Ramos (cell line): Measurements from ENCODE around the gene CD209.
"Not testable (repeated sequence)": the region's sequence is repeated elsewhere in the genome, so short reads cannot be mapped to it uniquely, and the experiment has no call there.

ENCODE experiments used
- in situ Hi-C: fragments of 300-500 bp; cut with MboI; formaldehyde crosslinking; loops from one replicate; pipeline ENCODE4 v1.14.3; 2022; ENCODE audit warnings: low sequenced_read_pairs; ENCODE audit not compliant: unreplicated experiment

The CD209 gene

GRCh38 chr19:7771072-7771471 is 23.7 kb upstream of the CD209 start:
- in situ Hi-C loops = no loop called here

GRCh38 chr19:7769171-7769570 is 21.8 kb upstream of the CD209 start:
- in situ Hi-C loops = no loop called here

GRCh38 chr19:7767487-7767886 is 20.2 kb upstream of the CD209 start:
- in situ Hi-C loops = no loop called here

- in situ Hi-C loops = no loop called here
Measured at GRCh38 chr19:7766535-7766934, 19.2 kb upstream of the CD209 start.

GRCh38 chr19:7765043-7765442 is 17.7 kb upstream of the CD209 start:
- in situ Hi-C loops = not testable (repeated sequence)

- in situ Hi-C loops = not testable (repeated sequence)
Measured at GRCh38 chr19:7764157-7764556, 16.8 kb upstream of the CD209 start.

GRCh38 chr19:7763696-7764095 is 16.4 kb upstream of the CD209 start:
- in situ Hi-C loops = no loop called here

DNA sequence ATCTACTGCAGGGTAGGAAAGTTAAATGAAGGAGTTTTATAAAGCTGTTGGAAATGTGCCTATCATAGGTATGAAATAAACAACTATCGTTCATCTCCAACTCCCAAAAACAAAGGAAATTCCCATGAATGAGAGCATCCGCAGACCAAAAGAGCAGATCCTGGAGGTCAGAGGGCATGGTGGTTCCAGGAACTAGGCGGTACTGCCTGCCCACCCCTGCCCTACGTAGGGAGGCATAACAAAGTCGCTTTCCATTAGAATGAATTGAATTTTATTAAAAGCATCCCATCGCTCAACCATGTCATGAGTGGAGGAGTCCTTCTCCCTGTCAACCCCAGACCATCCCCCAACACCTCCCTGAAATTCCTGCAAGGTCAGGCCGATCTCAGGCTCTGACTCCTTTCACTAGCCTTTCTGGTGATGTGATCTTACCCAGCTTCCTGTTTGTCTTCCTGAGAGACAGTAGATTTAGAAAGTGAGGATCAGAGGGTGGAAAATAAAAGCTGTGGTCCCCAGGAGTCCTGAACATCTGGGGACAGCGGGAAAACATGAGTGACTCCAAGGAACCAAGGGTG is 15.5 kb upstream of the CD209 start, which contains the start of gene CLEC4M:
CLEC4M (plus strand) TSS at position 525 of the 575 bp plus-strand sequence; CDS start at position 549, 24 bp downstream.
- in situ Hi-C loops = no loop called here

- in situ Hi-C loops = no loop called here
Measured at GRCh38 chr19:7759156-7759555, 11.8 kb upstream of the CD209 start.

DNA sequence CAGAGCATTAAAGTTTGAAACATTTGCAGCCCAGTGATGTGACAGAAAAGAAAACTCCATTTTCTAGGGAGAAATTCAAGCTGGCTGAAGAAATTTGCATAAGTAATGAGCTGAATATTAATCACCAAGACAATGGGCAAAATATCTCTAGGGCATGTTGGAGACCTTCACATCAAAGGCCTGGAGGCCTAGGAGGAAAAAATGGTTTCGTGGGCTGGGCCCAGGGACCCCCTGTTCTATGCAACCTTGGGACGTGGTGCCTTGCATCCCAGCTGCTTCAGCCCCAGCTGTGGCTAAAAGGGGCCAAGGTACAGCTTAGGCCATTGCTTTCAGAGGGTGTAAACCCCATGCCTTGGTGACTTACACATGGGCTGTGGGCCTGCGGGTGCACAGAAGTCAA is 10.0 kb upstream of the CD209 start:
- in situ Hi-C loops = no loop called here

DNA sequence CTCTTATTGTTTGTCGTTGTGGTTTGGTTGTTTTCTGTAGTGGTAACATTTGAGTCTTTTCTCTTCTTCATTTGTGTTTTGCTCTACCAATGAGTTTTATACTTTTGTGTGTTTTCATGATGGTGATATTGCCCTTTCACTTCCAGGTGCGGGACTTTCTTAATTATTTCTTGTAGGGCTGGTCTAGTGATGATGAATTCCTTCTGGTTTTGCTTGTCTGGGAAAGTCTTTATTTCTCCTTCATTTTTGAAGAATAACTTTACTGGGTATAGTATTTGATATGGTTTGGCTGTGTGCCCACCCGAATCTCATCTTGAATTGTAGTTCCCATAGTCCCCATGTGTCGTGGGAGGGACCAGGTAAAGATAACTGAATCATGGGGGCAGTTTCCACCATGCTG is 8.9 kb upstream of the CD209 start:
- in situ Hi-C loops = no loop called here

DNA sequence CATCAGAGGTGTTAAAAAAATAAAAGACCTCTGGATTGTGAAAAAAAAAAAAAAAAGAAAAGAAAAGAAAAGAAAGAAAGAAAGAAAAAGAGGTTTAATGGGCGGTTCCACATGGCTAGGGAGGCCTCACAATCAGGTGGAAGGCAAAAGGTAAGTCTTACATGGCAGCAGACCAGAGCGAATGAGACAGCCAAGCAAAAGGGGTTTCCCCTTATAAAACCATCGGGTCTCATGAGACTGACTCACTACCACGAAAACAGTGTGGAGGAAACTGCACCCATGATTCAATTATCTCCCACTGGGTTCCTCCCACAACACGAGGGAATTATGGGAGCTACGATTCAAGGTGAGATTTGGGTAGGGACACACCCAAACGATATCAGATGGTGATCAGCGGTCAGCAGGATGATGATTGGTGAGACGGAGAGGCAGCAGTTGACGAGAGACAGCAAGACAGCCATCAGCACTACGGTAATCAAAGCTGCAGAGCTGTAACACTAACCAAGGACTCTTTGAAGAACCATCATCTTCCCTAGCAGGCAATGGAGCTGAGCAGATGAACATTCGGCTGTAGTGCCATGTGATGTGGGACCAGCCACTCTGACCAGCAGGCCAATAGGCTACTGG is 3.9 kb upstream of the CD209 start:
- in situ Hi-C loops = no loop called here

- in situ Hi-C loops = no loop called here
Measured at GRCh38 chr19:7748756-7749155, 1.4 kb upstream of the CD209 start.

- in situ Hi-C loops = no loop called here
Measured at GRCh38 chr19:7748171-7748570, 837 bp upstream of the CD209 start.

- in situ Hi-C loops = not testable (repeated sequence)
Measured at GRCh38 chr19:7746306-7746705, 1.0 kb downstream of the CD209 start.

DNA sequence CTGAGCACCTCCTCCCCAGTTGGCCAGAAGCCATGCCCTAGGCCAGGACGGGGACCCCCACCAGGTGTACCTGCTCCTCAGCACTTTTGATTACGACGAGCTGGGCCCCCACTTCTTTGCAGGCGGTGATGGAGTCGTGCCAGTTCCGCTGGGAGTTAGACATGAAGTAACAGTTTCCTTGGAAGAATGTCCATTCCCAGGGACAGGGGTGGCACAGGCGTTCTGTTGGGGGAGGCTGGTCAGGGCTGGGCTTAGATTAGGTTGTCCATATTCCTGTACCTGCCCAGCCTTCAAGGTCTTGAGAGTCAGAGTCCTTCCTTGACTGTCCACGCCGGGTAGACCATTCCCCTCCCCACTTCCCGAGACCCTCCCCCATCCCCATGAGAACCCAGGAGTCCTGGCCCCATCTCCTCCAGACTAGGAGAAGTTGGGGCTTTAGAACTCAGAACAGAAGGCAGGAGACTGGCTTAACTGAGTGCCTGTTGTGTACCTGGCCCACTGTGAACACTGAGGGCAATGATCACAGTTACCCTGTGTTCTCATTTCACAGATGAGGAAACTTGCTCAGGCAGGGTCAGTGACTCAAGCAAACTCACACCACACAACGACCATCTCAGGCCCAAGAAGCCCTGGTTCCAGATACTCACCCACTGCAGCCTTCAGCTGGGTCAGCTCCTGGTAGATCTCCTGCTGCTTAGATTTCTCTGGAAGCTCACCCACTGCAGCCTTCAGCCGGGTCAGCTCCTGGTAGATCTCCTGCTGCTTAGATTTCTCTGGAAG is 2.3 kb downstream of the CD209 start:
- in situ Hi-C loops = no loop called here

DNA sequence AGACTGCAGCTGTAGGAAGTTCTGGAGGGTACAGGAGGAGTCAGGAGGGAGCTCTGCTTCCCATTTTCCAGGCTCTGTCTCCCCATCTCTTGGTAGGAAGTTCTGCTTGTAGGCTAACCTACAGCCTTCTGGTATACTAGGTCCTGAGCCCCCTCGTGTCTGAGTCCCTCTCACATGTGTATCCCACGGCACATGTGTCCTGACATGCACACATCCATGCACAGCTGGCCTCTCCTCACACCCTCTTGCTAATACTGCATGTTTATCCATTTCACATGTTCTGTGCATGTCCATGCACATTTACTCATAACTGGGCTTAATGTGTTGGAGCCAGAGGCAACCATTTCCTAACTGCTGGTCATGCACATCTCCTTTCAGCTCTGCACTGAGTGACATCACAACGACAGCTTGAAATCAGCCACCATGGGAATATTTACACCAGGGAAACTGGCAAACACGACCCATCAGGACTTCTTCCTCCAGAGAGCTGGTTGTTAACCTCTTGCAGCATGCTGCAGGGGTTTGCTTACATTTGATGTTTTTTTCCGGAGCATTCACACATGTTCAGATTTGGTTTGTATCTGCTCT is 3.0 kb downstream of the CD209 start:
- in situ Hi-C loops = no loop called here

DNA sequence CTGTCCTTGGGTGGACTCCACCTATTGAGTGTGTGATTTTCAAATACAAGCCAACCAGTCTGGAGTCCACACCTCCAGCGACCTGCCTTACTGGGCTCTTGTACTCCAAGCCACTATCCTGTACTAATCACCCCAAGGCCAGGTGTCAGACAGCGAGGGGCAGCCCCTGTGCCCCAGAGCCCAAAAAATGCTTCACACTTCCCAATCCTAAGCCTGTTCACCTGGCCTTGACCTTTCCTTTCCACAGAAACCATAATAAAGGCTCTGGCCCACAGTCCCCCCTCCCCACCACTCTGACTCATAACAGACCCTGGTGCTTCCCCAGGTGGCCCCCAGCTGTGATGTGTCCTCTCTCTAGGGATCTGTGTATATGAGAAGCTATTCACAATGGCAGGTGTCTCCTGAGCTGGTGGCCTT is 3.9 kb downstream of the CD209 start:
- in situ Hi-C loops = no loop called here

DNA sequence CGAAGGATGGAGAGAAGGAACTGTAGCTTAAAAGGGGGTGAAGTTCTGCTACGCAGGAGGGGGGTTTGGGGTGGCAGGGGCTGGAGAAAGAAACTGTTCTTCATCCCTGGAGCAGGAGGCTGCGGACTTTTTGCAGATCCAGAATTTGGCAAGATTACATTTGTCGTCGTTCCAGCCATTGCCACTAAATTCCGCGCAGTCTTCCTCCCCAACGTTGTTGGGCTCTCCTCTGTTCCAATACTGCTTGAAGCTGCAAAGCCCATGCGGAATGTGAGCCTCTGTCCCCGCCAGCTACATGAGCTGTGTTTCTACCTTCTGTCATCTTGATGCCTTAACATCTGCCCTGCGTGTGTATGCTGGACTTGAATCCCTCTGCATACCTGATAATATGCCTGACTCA is 4.3 kb downstream of the CD209 start:
- in situ Hi-C loops = no loop called here

DNA sequence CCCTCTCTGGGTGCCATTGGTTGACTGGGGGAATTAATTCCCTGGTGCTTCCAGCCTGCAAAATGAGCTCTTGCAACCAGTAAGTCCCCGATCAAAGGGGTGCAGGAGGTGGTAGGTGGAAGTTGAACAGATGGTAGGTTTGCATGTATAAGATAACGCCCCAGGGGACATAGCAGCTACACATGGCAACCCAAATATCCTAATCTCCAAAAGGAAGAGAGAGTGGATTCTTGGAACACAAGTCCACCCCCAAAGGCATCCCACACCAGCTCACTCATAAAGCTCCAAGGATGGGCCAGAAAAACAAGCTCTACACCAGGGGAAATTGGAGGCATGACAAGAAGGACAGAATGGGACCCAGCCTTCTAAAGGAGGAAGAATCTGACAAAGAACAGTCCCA is 4.8 kb downstream of the CD209 start:
- in situ Hi-C loops = no loop called here

GRCh38 chr19:7740682-7741054 is 6.7 kb downstream of the CD209 start:
- in situ Hi-C loops = no loop called here
